Sigmoid colon (tissue), 7 donors: Measurements from ENCODE around the gene TMEM18. TPM values are rescaled to one million over a fixed set of nuclear protein-coding genes. Genes with fewer than 3 reads are reported as not detected.

Experiments
- DNase-seq: peaks from one replicate; pipeline ENCODE4 v3.0.0-alpha.2; 2019
- H3K27ac ChIP-seq, 4 donors: fragments of 200-600 bp; sonication (generic); one replicate each; pipeline ENCODE4 v1.5.1; 2016 to 2019; ENCODE audit warnings: mild to moderate bottlenecking in 1 of 4
- H3K27me3 ChIP-seq, 3 donors: fragments of 200-600 bp; sonication (generic); one replicate each; pipeline ENCODE4 v1.5.1; 2019; ENCODE audit warnings: mild to moderate bottlenecking in 1 of 3
- H3K36me3 ChIP-seq, 4 donors: fragments of 200-600 bp; sonication (generic); one replicate each; pipeline ENCODE4 v1.5.1; 2016 to 2019
- H3K4me1 ChIP-seq, 4 donors: fragments of 200-600 bp; sonication (generic); one replicate each; pipeline ENCODE4 v1.5.1; 2017 to 2019
- H3K4me3 ChIP-seq, 4 donors: fragments of 200-600 bp; sonication (generic); one replicate each; pipeline ENCODE4 v1.5.1; 2017 to 2019; ENCODE audit warnings: mild to moderate bottlenecking in 2 of 4, moderate library complexity in 1 of 4
- H3K9me3 ChIP-seq, 4 donors: fragments of 200-600 bp in 3 of 4; sonication (generic) in 3 of 4; one replicate each; pipeline versions ENCODE4 v1.5.1 to v1.6.1; 2013 to 2019
- EP300 ChIP-seq, 4 donors: sonication (generic); formaldehyde crosslinking; IDR thresholded peaks; one replicate each; pipeline ENCODE4 v1.6.1; 2017; ENCODE audit warnings: antibody characterized with exemption in 4 of 4
- POLR2A ChIP-seq, 2 donors: fragments of 450-650 bp; IDR thresholded peaks; one replicate each; pipeline ENCODE4 v1.6.1; 2016; ENCODE audit warnings: antibody characterized with exemption in 2 of 2, mild to moderate bottlenecking in 2 of 2, moderate library complexity in 2 of 2
- POLR2AphosphoS5 ChIP-seq, 4 donors: sonication (generic); formaldehyde crosslinking; IDR thresholded peaks; one replicate each; pipeline ENCODE4 v1.6.1; 2017; ENCODE audit warnings: antibody characterized with exemption in 4 of 4
- WGBS, 2 donors: extraction: QIAGEN DNeasy Blood & Tissue Kit; methylation state at CpG; one replicate each; pipeline ENCODE4 v1.1.7; 2013; 5-methylcytosine and 5-hydroxymethylcytosine counted together
- intact Hi-C: fragments of 100-400 bp; cut with DNase I; formaldehyde crosslinking; loops from one replicate; pipeline ENCODE4 v1.15.1; 2023
- polyA plus RNA-seq, 3 donors: library from polyadenylated mRNA; stranded (reverse); fragments of 200-250 nt; gene quantifications; one replicate each; pipeline ENCODE4 v1.2.3, GENCODE V29; 2013
- total RNA-seq, 4 donors: library from RNA; depleted of rRNA; stranded (reverse); fragments of >200 nt; gene quantifications; one replicate each; pipeline ENCODE4 v1.1.0, GENCODE V29; 2016
- TF ChIP-seq, protein P1 (sequence below), 4 experiments: fragments of 450-650 bp in 3 of 4; fragments of 200-600 bp in 1 of 4; IDR thresholded peaks; one replicate each; pipeline ENCODE4 v1.5.1; 2016 to 2019; ENCODE audit warnings: antibody characterized with exemption in 4 of 4, mild to moderate bottlenecking in 3 of 4, moderate library complexity in 2 of 4
- donor health status: healthy with polysubstance abuse.
- donor health status: Bipolar disorder and iron deficiency.
- donor health status: healthy.

TMEM18 gene
- total and polyA plus RNA-seq, 7 donors = 10.6 to 26.8 (median 22.7) TPM

DNA sequence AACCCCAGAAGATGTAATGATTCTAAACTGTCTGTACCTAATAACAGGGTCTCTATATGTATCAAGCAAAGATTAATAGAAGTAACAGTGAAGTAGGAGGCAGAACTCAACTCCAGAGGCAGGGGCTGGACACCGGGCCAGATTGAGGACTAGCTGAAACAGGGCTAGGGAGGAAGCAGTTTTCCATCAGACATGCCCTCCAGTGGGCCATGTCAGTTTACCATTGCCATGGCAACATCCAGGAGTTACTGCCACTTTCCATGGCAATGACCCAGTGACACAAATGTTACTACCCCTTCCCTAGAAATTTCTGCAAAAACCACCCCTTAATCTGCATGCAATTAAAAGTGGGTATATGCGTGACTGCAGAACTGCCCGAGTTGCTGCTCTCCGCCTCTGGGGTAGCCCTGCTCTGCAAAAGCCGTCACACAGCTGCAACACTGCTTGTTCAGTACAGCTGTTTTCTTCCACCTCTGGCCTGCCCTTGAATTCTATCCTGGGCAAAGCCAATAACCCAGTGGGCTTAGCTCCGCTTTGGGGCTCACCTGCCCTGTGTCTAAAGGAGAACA is 58.7 kb downstream of the TMEM18 start:
- no peaks in the 10 kb centered on the region for H3K27me3 ChIP-seq
- TF ChIP-seq POLR2AphosphoS5 (IDR thresholded peaks at IDR 0.05) (no peak), POLR2A (IDR thresholded peaks at IDR 0.05) (no peak), EP300 (IDR thresholded peaks at IDR 0.05) (no peak)
- TF ChIP-seq, protein P1, sequence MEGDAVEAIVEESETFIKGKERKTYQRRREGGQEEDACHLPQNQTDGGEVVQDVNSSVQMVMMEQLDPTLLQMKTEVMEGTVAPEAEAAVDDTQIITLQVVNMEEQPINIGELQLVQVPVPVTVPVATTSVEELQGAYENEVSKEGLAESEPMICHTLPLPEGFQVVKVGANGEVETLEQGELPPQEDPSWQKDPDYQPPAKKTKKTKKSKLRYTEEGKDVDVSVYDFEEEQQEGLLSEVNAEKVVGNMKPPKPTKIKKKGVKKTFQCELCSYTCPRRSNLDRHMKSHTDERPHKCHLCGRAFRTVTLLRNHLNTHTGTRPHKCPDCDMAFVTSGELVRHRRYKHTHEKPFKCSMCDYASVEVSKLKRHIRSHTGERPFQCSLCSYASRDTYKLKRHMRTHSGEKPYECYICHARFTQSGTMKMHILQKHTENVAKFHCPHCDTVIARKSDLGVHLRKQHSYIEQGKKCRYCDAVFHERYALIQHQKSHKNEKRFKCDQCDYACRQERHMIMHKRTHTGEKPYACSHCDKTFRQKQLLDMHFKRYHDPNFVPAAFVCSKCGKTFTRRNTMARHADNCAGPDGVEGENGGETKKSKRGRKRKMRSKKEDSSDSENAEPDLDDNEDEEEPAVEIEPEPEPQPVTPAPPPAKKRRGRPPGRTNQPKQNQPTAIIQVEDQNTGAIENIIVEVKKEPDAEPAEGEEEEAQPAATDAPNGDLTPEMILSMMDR (IDR thresholded peaks at IDR 0.05) = no peak
- WGBS, 2 donors = 86 to 89% methylated on average over 6 of the region's 6 CpGs
- no peak overlapping the region for H3K4me3 ChIP-seq
- DNase-seq = no peak
- no peaks in the 10 kb centered on the region for H3K4me1 ChIP-seq
- no peaks in the 10 kb centered on the region for H3K36me3 ChIP-seq
- intact Hi-C loops = no loop called here
- H3K9me3 ChIP-seq = no peaks in the 10 kb centered on the region
- H3K27ac ChIP-seq = no peak overlapping the region

DNA sequence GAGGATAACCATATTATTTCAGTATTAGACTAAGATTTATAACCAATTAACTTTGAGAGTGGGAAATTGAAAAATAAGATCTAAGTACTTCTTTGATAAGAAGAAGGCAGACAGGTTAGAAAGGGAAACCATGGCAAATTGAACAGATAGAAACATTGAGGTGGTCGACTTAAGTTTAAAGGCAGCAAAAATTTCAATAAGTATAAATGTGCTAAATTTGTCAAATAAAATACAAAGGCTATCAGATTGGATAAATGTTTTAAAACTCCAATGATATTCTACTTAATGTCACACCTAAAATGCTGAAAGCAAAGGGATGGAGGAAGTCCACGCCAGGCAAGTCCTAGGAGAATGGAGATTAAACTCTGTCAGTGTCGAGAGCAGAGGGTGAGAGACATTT is 59.2 kb downstream of the TMEM18 start:
- no peaks in the 10 kb centered on the region for H3K4me1 ChIP-seq
- TF ChIP-seq POLR2AphosphoS5 (IDR thresholded peaks at IDR 0.05) (no peak), POLR2A (IDR thresholded peaks at IDR 0.05) (no peak), EP300 (IDR thresholded peaks at IDR 0.05) (no peak)
- TF ChIP-seq, protein P1 (IDR thresholded peaks at IDR 0.05) = no peak
- H3K27me3 ChIP-seq = no peaks in the 10 kb centered on the region
- no peak overlapping the region for H3K27ac ChIP-seq
- WGBS, 2 donors = 88 to 90% methylated on average over 3 of the region's 3 CpGs
- H3K9me3 ChIP-seq = no peaks in the 10 kb centered on the region
- no peak for DNase-seq
- no peak overlapping the region for H3K4me3 ChIP-seq
- intact Hi-C loops = no loop called here
- H3K36me3 ChIP-seq = no peaks in the 10 kb centered on the region
